Frontal cortex (tissue), 4 donors: ENCODE measurements around the gene PRKACA. TPM values are rescaled to one million over a fixed set of nuclear protein-coding genes. Genes with fewer than 3 reads are reported as not detected.

Experiments used
- DNase-seq, 2 donors: peaks; one replicate each; pipeline ENCODE4 v3.0.0; 2012; ENCODE audit warnings: low spot score in 2 of 2
- FAIRE-seq: peaks from 2 replicates; lab custom pipeline; 2012; peaks lifted over from hg19 to GRCh38; lab: Jason Lieb, UNC
- total RNA-seq: library from RNA; depleted of rRNA; stranded (reverse); fragments of >200 nt; gene quantifications from one replicate; pipeline ENCODE4 v1.2.3, GENCODE V29; 2014
- donor health status: control.
- donor health status: control.
- donor health status: control.

Gene PRKACA
- 22.0 TPM for total RNA-seq

DNA sequence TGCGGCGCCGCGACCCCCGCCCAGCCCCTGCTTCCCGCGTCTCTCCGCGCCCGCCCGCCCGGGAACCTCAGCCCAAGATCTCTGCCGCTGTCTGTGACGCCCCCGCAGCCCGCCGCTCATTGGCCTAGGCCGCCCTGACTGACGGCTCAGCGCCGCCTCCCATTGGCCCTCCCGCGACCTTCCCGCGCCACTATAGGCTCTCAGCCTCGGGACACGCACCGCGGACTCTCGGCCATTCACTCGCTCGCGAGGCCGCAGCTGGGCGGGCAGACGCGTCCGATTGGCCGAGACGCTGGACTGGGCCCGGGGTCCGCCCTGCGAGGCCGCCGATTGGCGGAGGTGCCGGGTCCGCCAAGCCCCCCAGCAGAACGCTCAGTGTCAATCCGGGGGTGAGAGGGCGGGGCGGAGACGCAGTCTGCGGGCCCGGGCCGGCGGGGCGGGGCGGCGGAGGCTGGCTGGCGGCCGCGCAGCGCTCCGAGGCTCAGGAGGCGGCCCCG, at the start of gene PRKACA:
Gene PRKACA (minus strand): TSS at position 95 of the 497 bp plus-strand sequence. CDS start 215 bp downstream, outside the sequence.
- DNase-seq (peak; percentile 99 to 100), FAIRE-seq (no peak)

DNA sequence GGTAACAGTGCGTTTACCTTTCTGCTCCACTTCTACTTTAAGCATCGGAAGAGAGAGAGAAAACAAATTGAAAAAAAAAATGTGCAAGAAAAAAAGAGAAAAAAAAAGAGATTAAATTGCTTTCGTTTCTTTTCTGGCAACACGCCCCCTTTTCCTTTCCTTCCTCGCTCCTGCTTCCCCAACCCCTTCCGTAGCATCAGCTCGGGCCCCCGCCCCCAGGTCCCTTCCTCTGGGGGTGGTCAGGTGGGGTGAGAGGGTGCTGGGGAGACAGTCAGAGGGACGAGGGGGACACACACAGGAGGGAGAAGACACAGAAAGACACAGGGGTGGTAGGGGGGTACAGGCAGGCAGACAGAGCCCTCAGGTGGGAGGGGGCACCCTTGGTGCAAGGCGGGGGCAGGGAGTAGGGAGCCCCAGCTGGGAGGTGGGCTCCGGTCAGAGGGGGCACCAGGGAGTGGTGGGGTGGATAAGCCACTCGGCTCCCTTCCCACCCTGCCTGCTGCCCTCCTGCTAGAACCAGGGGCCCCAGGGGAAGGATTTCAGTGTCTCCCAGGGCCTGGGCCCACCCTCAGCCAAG, 49.5 kb upstream of the PRKACA start:
- no peak for FAIRE-seq
- DNase-seq = no peak

DNA sequence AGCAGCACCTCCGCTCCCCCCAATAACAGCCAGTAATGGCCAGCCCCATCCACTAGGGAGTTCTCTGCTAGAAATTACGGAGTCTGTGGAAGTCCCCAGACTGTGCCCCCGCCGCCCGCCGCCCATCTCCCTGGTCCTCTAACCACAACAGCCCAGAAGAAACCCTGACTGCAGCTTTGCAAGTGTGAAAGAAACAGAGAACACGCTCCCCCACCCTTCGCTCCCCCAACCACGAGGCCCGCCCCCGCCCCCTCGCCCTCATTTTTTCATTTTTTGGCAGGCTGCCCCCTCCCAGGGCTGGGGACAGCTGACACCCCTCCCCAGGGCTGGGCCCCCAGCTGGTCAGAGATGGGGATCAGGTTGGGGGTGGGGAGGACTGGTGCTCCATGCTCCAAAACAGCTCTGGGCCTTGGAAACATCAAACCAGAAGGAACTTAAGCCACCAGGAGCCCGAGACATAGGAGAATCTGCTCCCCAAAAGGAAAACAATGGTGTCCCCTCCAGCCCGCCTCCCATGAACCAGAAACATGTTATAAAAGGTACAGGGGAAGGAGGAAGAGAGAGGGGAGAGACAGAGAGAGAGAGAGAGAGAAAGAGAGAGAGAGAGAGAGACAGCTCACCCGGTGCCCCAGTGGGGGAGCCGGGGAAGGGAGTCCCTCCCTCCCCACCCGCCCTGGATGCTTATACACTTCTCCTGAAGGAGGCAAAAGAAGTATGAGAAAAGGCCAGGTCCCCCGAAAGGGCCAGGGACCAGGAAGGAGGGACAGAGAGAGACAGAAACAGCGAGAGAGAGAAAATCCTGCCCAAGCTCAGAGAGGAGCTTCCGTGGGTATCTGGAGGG, 48.6 kb upstream of the PRKACA start:
- DNase-seq = no peak
- no peak for FAIRE-seq

GRCh38 chr19:14164724-14165493, 47.3 kb upstream of the PRKACA start:
- DNase-seq (no peak), FAIRE-seq (no peak)

DNA sequence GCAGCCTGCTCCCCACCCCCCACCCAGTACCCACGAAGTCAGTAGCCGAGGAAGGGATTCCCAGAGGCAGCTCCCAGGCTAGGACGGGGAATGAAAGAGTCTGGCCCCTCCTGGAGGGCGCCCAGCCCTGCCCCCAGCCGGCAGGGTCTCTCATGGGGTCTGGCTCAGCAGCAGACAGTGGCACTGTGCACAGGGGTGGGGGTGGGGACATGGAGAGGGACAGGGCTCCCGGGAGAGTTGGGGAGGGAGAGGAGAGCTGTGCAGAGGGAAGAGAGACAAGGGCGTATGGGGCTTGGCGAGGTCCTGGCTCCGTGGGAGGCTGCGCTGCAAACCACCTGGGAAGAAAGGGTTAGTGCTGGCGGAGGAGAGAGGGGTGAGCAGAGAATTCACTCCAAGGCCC, 46.5 kb upstream of the PRKACA start:
- DNase-seq (no peak), FAIRE-seq (no peak)

GRCh38 chr19:14162871-14163297, 45.3 kb upstream of the PRKACA start:
- no peak for FAIRE-seq
- no peak for DNase-seq

DNA sequence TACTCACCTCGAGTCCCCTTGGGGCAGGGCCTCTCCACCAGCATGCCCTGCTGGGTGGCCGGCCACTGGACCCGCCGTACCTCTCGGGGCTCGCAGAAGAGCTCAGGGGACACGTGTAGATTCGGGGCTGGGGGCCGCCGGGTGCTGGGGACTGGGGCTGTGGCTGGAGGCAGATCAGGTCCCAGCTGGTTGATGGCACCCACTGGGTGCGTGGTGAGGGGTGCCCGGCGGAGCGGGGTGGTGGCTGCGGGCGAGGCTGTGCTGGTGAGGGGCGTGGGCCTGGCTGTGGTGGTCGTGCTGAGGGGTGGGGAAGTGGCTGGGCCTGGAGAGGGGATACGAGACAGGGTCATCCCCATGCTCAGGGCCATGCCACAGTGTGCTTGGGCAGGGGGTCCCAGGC, 43.7 kb upstream of the PRKACA start:
- FAIRE-seq (no peak), DNase-seq (no peak)

DNA sequence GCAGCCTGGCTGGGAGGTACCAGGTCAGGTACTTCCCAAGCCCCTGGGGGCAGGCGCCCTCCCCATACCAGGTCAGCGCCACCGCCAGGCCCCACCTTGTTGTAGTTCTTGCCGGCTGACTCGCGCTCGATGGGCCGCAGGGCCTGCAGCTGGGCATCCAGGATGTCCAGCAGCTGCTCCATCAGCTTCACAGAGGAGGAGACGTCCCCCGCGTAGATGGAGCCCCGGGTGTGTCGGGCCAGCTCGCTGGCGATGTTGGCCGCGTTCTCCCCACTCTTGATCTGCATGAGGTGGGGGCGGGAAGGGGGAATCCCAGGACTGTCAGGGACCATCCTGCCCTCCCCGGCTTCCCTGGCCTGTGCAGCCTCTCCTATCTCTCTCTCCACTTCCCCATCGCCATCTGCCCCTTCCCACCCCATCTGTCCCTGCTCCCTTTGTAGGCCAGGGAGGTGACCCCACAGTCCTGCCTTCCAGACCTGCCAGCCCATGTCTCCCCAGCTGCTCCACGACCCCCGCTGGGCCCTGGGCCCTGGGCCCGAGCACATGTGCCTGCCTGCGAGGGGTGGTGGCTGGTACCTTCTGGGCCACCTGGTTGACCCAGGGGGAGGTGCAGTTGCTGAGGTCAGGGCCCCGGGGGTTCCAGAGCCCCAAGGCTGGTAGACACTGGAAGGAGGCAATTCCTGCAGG, 42.6 kb upstream of the PRKACA start:
- FAIRE-seq (no peak), DNase-seq (no peak)

DNA sequence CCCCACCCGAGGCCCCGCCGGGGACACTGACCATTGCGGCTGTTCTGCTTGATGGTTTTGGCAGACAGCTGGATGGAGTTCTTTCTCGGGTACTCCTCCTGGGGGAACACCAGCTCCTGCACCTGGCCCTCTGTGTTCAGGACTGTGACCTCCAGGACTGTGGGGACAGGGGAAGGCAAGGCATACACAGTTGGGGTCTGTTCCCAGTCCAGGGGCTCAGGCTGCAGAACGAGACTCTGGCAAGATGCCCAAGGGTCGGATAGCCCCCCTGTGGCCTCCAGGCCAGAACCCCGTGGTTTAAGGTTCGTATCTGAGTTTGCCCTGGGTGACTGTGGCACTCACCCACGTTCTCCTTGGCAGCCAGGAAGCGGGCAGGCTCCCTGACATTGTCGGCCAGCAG, 41.5 kb upstream of the PRKACA start:
- FAIRE-seq (no peak), DNase-seq (no peak)

DNA sequence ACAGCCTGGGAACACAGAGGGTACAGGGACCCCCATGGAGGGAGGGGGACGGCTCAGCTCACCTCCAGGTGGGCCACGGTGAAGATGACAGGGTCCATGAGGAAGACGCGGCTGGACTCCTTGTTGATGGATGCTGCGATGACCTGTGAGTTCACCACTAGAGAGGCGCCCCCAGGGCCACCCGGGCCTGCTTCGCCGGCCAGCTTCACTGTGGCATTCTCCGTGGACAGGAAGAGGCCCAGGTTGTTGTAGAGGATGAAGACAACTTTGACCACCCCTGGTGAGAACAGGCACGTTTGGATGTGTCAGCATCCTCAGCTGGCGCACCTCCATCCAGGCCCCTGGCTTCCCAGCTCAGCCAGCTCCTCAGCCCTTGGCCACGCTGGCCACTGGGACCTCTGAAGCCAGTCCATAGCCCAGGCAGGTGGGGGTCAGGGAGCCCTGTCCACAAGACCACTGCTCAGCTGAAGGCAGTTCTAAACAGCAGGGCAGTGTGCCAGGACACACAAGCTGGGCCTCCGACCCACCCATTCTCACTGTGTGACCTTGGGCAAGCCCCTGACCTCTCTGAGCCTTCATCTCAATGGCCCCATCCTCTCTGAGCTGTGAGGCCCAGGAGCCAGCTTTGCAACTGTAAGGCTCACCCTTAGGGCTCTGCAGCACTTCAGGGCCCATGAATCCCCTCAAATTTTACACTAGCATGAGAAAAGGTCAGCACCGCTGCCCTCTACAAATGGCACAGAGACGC, 40.9 kb upstream of the PRKACA start:
- DNase-seq (no peak), FAIRE-seq (no peak)

GRCh38 chr19:14156971-14157717, 39.6 kb upstream of the PRKACA start:
- no peak for FAIRE-seq
- no peak for DNase-seq

- DNase-seq (no peak), FAIRE-seq (no peak)
Observed at GRCh38 chr19:14156122-14156521, 38.6 kb upstream of the PRKACA start.

DNA sequence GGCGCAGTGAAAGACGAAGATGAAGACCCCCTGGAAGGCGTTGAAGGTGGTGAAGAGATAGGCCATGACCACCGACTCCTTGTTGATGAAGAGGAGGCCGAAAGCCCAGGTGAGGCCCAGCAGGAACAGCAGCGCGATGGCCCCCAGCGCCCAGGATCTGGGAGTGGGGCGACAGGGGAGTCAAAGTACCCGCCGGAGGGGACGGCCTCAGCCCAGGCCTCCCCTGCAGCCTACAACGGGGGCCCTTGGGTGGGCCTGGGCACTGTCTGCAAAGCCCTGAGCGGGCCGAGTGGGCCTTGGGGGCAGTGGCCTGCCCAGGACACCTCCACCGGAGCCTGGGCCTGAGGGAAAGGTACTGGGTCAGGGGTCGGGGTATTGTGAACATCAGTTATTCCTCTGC, 37.8 kb upstream of the PRKACA start:
- DNase-seq (peak in 1 of 2 donors; percentile 14), FAIRE-seq (no peak)

DNA sequence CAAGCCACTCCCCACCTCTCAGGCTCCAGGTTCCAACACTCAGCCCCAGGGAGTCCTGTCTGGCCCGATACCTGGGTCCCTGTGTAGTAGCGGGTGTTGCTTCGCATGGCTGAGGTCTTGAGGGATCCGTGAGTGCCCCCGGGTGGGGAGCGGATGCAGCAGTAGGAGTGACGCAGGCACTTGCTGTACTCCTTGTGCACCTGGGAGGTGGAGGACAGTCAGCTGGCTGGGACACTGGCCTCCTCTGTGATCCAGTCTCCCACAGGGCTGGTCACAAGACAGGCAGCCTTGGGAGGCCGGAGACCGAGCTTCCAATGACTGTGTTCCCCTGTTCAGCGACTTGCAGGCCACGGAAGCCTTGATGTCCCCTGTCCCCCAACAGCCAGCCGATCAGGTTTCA, 35.2 kb upstream of the PRKACA start:
- FAIRE-seq (no peak), DNase-seq (no peak)

DNA sequence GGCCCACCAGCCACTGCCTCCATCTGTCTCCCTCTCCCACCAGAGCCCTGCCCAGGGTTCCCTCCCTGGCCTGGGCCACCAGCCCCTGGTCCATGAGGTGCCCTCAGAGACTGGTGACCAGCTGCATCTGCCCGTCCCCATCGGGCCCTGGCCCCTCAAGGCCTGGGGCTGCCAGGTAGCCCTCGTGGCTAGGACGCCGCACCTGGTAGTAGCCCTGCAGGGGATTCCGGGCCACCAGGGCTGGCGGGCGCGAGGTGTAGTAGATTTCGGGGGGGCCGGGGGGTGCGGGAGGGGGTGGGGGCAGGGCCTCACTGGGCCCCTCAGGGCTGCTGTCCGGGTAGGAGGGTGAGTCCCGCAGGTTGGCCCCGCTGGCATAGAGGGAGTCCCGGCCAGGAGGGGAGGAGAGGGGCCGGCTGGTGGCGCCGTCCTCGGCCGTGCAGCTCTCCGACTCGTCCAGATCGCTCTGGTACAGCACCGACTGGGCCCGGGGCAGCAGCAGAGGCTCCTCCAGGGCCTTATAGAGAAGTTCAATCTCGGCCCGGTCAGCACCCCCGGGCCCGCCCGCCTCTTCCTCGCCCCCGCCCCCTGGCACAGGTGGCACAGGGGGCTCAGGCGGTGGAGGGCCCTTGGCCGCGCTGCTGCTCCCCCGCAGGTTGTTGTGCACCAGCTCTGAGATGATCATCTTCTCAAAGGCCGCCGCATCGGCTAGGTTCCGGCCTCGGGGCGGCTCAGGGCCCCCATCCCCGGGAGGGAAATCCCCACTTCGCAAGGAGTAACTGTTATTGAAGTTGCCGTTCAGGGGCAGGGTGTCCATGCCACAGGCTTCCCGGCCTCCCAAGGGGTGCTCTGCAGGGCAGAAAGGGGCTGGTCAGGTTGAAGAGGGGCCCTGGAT, 33.5 kb upstream of the PRKACA start:
- no peak for DNase-seq
- FAIRE-seq = no peak

DNA sequence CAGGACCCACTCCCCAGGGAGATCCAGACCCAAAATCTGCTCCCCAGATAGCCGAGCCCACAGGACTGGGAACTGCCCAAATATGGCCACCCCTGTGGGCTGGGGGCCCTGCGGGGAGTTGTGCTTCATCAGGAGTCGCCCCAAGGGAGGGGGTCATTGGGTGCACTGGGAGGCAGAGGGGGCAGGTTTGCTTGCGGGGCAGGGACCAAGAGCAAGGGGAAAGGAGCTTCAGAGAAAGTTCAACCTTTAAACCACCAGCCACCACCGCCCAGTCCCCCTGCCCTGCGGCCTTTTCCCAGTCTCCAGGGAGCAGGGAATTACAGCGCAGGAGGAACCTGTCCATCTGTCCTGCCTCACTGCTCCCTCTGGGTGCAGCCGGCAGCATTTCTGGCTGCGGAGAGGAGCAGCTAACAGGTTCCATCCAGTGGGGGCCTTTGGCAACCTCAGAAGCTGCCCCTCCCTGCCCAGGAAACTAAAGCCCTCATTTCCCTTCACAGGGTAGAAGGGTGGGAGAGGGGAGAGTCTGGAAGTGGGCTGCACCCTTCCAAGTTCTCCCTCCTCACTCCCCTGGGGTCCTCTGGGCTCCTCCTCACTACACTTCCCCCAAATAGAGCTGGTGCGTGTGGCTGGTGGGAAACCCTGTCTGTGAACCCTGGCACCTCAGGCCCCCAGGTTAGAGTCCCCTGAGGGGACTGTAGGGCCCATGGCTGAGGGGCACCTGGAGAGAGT, 32.6 kb upstream of the PRKACA start:
- no peak for FAIRE-seq

DNA sequence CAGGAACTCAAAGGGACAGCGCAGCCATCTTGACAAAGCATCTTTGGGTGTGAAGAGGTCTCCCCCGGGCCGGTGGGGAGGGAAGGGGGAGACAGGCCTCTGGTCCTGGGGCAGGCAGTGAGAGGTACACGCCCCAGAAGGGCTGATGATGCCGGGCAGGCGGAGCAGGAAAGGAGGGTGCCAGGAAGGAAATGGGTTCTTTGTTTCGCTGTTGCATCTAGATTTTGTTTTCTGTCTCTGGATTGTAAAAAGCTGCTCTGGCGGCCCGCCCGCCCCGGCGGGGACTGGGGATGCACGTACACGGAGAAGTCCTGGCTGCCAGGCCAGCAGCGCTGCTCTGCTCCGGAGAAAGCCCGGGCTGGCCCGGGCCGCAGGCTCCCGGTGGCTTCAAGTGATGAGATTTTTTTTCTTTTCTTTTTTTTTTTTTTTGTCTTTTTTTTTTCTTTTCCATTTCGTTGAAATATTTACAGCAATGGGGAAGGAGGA, 32.0 kb upstream of the PRKACA start:
- DNase-seq (peak; percentile 70 to 74), FAIRE-seq (no peak)

More for the DNA sequence above, 32.6 kb upstream of the PRKACA start:
- DNase-seq = no peak
